Epithelial cell of umbilical artery (primary cell): ENCODE results near the gene SASH1. TPM values are rescaled to one million over a fixed set of nuclear protein-coding genes. Genes with fewer than 3 reads are reported as not detected.

Source experiments
- total RNA-seq: library from RNA; depleted of rRNA; stranded (reverse); fragments of >200 nt; gene quantifications from 2 replicates; pipeline ENCODE4 v1.2.3, GENCODE V29; 2014

Gene SASH1
- total RNA-seq: 77.6 and 82.4 TPM in 2 replicates

GRCh38 chr6:148342350-148343046 lies at the start of gene SASH1:
TSS of gene SASH1 (plus strand) at chr6:148342838. CDS start at chr6:148343068, 230 bp downstream.

